Bronchial epithelial cell (primary cell): ENCODE measurements around the gene HNF4A. TPM values are rescaled to one million over a fixed set of nuclear protein-coding genes. Genes with fewer than 3 reads are reported as not detected.
"Not testable (repeated sequence)": the region's sequence is repeated elsewhere in the genome, so short reads cannot be mapped to it uniquely, and the experiment has no call there.

Experiments
- DNase-seq: peaks from one replicate; pipeline ENCODE4 v3.0.0-alpha.2; 2010; ENCODE audit warnings: low read depth
- FAIRE-seq: peaks from 2 replicates; lab custom pipeline; 2011; peaks lifted over from hg19 to GRCh38; lab: Jason Lieb, UNC
- H3K27me3 ChIP-seq: 2 replicates; pipeline ENCODE4 v1.5.1; 2011; ENCODE audit warnings: low read length; ENCODE audit not compliant: control insufficient read depth, insufficient read depth
- H3K36me3 ChIP-seq: 2 replicates; pipeline ENCODE4 v1.5.1; 2011; ENCODE audit warnings: low read length; ENCODE audit not compliant: control insufficient read depth, insufficient read depth
- H3K4me3 ChIP-seq: 2 replicates; pipeline ENCODE4 v1.5.1; 2011; ENCODE audit warnings: mild to moderate bottlenecking, low read depth, low read length, control low read depth
- CTCF ChIP-seq: IDR thresholded peaks from 2 replicates; pipeline ENCODE4 v1.5.1; 2011; ENCODE audit warnings: mild to moderate bottlenecking, moderate library complexity, low read length, control low read depth, inconsistent platforms; ENCODE audit not compliant: insufficient read depth, severe bottlenecking
- total RNA-seq: library from RNA; depleted of rRNA; stranded (reverse); fragments of >200 nt; gene quantifications from 2 replicates; pipeline ENCODE4 v1.2.1, GENCODE V29; 2014

HNF4A gene
- total RNA-seq, 1 donor from 2014 or later = not detected

- FAIRE-seq = no peak
- Histone ChIP-seq H3K36me3 (no peaks in the 10 kb centered on the region), H3K4me3 (no peak overlapping the region), H3K27me3 (no peaks in the 10 kb centered on the region)
- no peak for TF ChIP-seq CTCF
- DNase-seq = no peak
Observed at GRCh38 chr20:44343162-44343675, 12.3 kb upstream of the HNF4A start.

DNA sequence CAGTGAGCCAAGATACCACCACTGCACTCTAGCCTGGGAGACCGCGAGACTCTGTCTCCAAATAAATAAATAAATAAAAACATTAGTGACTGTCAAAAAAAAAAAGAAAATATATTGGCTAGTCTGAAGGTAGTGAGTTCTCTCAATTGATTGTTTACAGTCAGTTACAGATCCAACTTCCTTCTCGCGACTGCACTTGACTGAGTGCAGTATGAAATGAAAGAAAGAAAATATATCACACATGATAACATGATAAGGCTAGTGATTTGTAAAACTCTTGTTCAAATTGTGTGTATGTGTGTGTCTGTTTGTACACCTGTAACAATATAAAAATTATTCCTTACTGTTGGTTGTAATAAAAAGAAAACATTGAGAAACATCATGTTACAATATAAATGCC is 10.8 kb upstream of the HNF4A start:
- Histone ChIP-seq H3K27me3 (no peaks in the 10 kb centered on the region), H3K4me3 (no peak overlapping the region), H3K36me3 (no peaks in the 10 kb centered on the region)
- no peak for TF ChIP-seq CTCF
- DNase-seq (no peak), FAIRE-seq (no peak)

DNA sequence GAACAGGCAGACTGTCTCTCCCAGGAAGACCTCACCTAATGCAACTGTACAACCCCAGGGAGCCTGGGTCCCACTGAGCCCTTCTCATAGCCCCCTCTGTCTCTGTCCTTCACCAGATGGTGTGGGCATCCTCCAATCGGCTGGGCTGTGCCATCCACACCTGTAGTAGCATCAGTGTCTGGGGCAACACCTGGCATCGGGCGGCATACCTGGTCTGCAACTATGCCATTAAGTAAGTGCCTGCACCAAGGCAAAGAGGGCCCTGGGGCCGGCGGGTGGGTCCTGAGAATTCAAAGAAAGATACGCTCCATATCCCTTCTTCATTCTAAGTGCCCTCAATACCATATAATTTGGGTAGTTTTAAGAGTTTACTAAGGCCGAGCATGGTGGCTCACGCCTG is 10.4 kb upstream of the HNF4A start:
- no peak overlapping the region for H3K4me3 ChIP-seq
- no peaks in the 10 kb centered on the region for H3K27me3 ChIP-seq
- H3K36me3 ChIP-seq = no peaks in the 10 kb centered on the region
- FAIRE-seq (no peak), DNase-seq (no peak)
- no peak for TF ChIP-seq CTCF

DNA sequence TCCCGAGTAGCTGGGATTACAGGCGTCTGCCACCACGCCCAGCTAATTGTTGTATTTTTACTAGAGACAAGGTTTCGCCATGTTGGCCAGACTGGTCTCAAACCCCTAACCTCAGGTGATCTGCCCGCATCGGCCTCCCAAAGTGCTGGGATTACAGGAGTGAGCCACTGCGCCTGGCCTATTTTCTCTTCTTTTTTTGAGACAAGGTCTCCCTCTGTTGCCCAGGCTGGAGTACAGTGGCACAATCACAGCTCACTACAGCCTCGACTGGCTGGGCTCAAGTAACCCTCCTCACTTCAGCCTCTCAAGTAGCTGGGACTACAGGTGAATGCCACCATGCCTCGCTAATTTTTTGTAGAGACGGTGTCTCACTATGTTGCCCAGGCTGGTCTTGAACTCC is 9.6 kb upstream of the HNF4A start:
- DNase-seq, H3K27me3 ChIP-seq, H3K4me3 ChIP-seq, H3K36me3 ChIP-seq, FAIRE-seq: not testable (repeated sequence)

DNA sequence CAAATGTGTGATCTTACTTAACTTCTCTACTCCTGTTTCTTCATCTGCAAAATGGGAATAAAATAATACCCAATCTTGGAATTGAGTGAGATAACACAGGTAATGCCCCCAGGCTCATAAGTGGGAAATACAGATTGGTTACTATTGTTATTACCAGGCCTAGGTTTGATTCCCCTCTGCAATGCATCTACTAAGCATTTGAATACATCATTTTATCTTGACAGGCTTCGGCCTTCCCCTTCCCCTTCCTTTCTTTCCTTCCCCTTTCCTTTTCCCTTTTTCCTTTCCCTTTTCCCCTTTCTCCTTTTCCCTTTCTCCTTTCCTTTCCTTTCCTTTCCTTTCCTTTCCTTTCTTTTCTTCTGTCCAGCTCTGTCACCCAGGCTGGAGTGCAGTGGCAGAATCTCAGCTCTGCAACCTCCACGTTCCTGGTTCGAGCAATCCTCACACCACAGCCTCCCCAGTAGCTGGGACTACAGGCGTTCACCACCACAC is 7.3 kb upstream of the HNF4A start:
- Histone ChIP-seq H3K27me3 (no peaks in the 10 kb centered on the region), H3K4me3 (no peak overlapping the region), H3K36me3 (no peaks in the 10 kb centered on the region)
- DNase-seq (no peak), FAIRE-seq (no peak)
- no peak for TF ChIP-seq CTCF

DNA sequence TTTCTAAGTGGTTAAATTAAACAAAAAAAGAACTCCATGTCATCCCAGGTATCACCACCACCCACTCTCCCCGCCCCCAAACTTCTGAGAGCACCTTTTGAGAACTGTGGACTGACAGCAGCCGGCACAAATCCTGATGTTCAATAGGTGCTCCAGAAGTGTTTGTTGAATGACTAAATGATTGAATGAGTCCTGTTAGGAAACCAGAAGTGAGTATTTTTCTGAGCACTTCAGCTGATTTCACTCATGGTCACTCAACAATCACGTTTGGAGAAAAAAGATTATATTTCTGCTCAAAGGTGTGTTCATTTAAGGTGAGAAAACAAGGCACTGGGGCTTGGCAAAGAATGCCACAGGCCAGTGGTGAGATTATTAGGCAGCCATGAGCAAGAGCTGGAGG is 6.2 kb upstream of the HNF4A start:
- DNase-seq (no peak), FAIRE-seq (no peak)
- H3K36me3 ChIP-seq = no peaks in the 10 kb centered on the region
- no peak overlapping the region for H3K4me3 ChIP-seq
- no peaks in the 10 kb centered on the region for H3K27me3 ChIP-seq
- TF ChIP-seq CTCF = no peak
